IMR-90 (cell line): Measurements from ENCODE around the gene ARSD.

ENCODE experiments used
- CTCF ChIP-seq: conservative IDR thresholded peaks from 2 replicates; pipeline ENCODE4 v1.5.1; 2012; ENCODE audit warnings: mild to moderate bottlenecking, low read depth, low read length, improper control_type of control experiment
- MAFK ChIP-seq: IDR thresholded peaks from 2 replicates; pipeline ENCODE4 v1.6.1; 2012; ENCODE audit warnings: low read depth, low read length, improper control_type of control experiment
- MAZ ChIP-seq: IDR thresholded peaks from 2 replicates; pipeline ENCODE4 v1.6.1; 2012; ENCODE audit warnings: low read depth, mild to moderate bottlenecking, low read length, improper control_type of control experiment, moderate library complexity, borderline replicate concordance
- MXI1 ChIP-seq: IDR thresholded peaks from 2 replicates; pipeline ENCODE4 v1.6.1; 2012; ENCODE audit warnings: low read depth, mild to moderate bottlenecking, low read length, moderate library complexity, borderline replicate concordance
- POLR2A ChIP-seq: IDR thresholded peaks from 2 replicates; pipeline ENCODE4 v1.6.1; 2012; ENCODE audit warnings: mild to moderate bottlenecking, low read depth, low read length
- RAD21 ChIP-seq: IDR thresholded peaks from 2 replicates; pipeline ENCODE4 v1.6.1; 2012; ENCODE audit warnings: low read length, improper control_type of control experiment
- SMC3 ChIP-seq: fragments of 150-350 bp; IDR thresholded peaks from 2 replicates; pipeline ENCODE4 v1.6.1; 2016; ENCODE audit warnings: low read depth, mild to moderate bottlenecking, antibody characterized with exemption, low read length, moderate library complexity
- USF2 ChIP-seq: fragments of 150-350 bp; IDR thresholded peaks from 2 replicates; pipeline ENCODE4 v1.6.1; 2017; ENCODE audit warnings: mild to moderate bottlenecking, antibody characterized with exemption, low read length, low read depth

GRCh38 chrX:2897311-2897689, 31.8 kb downstream of the ARSD start:
- TF ChIP-seq SMC3 (no peak), CTCF (no peak), USF2 (no peak), MAZ (no peak), POLR2A (no peak), MXI1 (no peak), MAFK (no peak), RAD21 (no peak)
